Measurements from ENCODE around the gene MYOF. TPM values are rescaled to one million over a fixed set of nuclear protein-coding genes. Genes with fewer than 3 reads are reported as not detected.

MYOF gene
- total and polyA plus RNA-seq, 8 donors, result 5.0 to 111 (median 36.0) TPM

- Histone ChIP-seq H3K4me3 (no peak overlapping the region), H3K4me1 (no peaks in the 10 kb centered on the region), H3K27me3 (no peaks in the 10 kb centered on the region), H3K9me3 (peaks cover 0 to 12% (median 5%) of the 10 kb centered on the region in 4 donors), H3K27ac (no peak overlapping the region), H3K36me3 (no peaks in the 10 kb centered on the region)
- DNase-seq, result no peak
- WGBS, 5 donors, result 61 to 72% (median 64%) methylated on average over 3 of the region's 3 CpGs
- intact Hi-C loops (cut with DNase I; ENCODE audit: low total_unique reads), result no loop called here
- TF ChIP-seq EP300 (IDR thresholded peaks at IDR 0.05), result no peak
- no peak for TF ChIP-seq POLR2A (IDR thresholded peaks at IDR 0.05)
- TF ChIP-seq, protein P1, sequence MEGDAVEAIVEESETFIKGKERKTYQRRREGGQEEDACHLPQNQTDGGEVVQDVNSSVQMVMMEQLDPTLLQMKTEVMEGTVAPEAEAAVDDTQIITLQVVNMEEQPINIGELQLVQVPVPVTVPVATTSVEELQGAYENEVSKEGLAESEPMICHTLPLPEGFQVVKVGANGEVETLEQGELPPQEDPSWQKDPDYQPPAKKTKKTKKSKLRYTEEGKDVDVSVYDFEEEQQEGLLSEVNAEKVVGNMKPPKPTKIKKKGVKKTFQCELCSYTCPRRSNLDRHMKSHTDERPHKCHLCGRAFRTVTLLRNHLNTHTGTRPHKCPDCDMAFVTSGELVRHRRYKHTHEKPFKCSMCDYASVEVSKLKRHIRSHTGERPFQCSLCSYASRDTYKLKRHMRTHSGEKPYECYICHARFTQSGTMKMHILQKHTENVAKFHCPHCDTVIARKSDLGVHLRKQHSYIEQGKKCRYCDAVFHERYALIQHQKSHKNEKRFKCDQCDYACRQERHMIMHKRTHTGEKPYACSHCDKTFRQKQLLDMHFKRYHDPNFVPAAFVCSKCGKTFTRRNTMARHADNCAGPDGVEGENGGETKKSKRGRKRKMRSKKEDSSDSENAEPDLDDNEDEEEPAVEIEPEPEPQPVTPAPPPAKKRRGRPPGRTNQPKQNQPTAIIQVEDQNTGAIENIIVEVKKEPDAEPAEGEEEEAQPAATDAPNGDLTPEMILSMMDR (IDR thresholded peaks at IDR 0.05), result no peak
- no peak for TF ChIP-seq POLR2AphosphoS5 (IDR thresholded peaks at IDR 0.05)
Observed at GRCh38 chr10:93267521-93267920, 214.6 kb downstream of the MYOF start.

DNA sequence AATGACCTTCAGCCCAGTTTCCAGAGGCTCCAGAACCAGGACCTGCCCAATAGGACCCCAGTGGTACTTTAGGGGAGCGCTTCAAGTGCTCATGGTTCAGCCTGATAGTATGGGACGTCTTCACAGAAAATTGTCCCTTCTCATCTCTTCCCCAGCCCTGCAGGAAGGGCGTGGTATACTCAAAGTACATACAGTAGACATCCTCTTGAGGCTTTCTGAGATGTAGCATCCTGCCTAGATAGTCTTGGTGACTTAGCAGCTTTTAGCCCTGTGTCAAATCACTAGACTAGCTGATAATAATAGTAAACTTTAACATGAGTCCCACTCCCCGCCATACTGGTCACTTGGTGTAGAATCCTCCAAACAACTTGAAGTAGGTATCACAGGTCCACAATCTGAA, 215.3 kb downstream of the MYOF start:
- no peak for DNase-seq
- H3K36me3 ChIP-seq, result no peaks in the 10 kb centered on the region
- intact Hi-C loops (cut with DNase I; ENCODE audit: low total_unique reads), result no loop called here
- 85 to 94% (median 93%) methylated on average over 4 of the region's 4 CpGs for WGBS, 5 donors
- TF ChIP-seq POLR2AphosphoS5 (IDR thresholded peaks at IDR 0.05) (no peak), POLR2A (IDR thresholded peaks at IDR 0.05) (no peak), EP300 (IDR thresholded peaks at IDR 0.05) (no peak)
- TF ChIP-seq, protein P1 (IDR thresholded peaks at IDR 0.05), result no peak
- H3K27me3 ChIP-seq, result no peaks in the 10 kb centered on the region
- peaks cover 0 to 12% (median 5%) of the 10 kb centered on the region in 4 donors for H3K9me3 ChIP-seq
- H3K4me1 ChIP-seq, result no peaks in the 10 kb centered on the region
- H3K27ac ChIP-seq, result no peak overlapping the region
- H3K4me3 ChIP-seq, result no peak overlapping the region

DNA sequence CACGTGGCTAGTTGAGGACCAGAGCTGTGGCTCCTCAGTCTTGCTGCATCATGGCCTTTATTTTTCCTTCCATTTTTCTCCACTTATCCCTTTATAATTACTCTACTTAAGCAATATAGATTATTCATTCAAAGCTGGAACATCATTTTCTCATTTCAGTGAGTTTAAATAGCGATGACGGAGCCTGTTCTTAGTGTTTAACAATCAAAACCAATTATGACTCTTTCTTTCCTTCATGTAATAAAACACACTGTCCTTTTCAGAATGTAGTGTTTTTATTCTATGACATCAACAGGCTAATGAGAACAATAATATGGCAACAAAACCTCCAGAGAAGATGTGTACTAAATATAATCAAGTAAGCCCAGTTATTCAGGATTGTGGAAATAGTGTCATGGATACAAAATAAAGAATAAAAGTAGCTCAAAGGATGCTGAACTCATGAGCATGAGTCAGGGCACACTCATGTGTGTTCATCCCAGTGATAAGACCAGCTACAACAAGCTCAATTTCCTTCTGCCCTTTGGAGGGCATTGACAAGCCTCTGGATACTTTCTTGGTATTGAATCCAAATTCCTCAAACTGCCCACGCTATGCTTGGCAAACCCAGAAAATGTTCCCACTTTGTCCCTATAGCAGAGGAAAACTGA, 220.0 kb downstream of the MYOF start:
- intact Hi-C loops (cut with DNase I; ENCODE audit: low total_unique reads), result no loop called here

GRCh38 chr10:93261089-93261488, 221.0 kb downstream of the MYOF start:
- no peaks in the 10 kb centered on the region for H3K9me3 ChIP-seq
- H3K36me3 ChIP-seq, result no peaks in the 10 kb centered on the region
- TF ChIP-seq EP300 (IDR thresholded peaks at IDR 0.05) (no peak), POLR2A (IDR thresholded peaks at IDR 0.05) (no peak), POLR2AphosphoS5 (IDR thresholded peaks at IDR 0.05) (no peak)
- TF ChIP-seq, protein P1 (IDR thresholded peaks at IDR 0.05), result no peak
- no peak overlapping the region for H3K27ac ChIP-seq
- no peak for DNase-seq
- WGBS, 5 donors, result 56 to 93% (median 73%) methylated on average over 1 of the region's 1 CpG
- no peaks in the 10 kb centered on the region for H3K27me3 ChIP-seq
- intact Hi-C loops (cut with DNase I; ENCODE audit: low total_unique reads), result no loop called here
- H3K4me3 ChIP-seq, result no peak overlapping the region
- no peaks in the 10 kb centered on the region for H3K4me1 ChIP-seq

More for the DNA sequence above, 220.0 kb downstream of the MYOF start:
- H3K36me3 ChIP-seq, result no peaks in the 10 kb centered on the region
- no peak for TF ChIP-seq POLR2A (IDR thresholded peaks at IDR 0.05)
- no peak for TF ChIP-seq POLR2AphosphoS5 (IDR thresholded peaks at IDR 0.05)
- TF ChIP-seq EP300 (IDR thresholded peaks at IDR 0.05), result no peak
- TF ChIP-seq, protein P1 (IDR thresholded peaks at IDR 0.05), result no peak
- WGBS, 5 donors, result 90 to 99% (median 95%) methylated on average over 4 of the region's 4 CpGs
- no peaks in the 10 kb centered on the region for H3K9me3 ChIP-seq
- H3K4me3 ChIP-seq, result no peak overlapping the region
- H3K4me1 ChIP-seq, result no peaks in the 10 kb centered on the region
- no peaks in the 10 kb centered on the region for H3K27me3 ChIP-seq
- no peak for DNase-seq
- H3K27ac ChIP-seq, result no peak overlapping the region

All from stomach (tissue), 9 donors.